ENCODE results near the gene ZNF319. TPM values are rescaled to one million over a fixed set of nuclear protein-coding genes. Genes with fewer than 3 reads are reported as not detected.

ZNF319 gene
- total and polyA plus RNA-seq, 2 of the 4 experiments (the other 2 are of a cell fraction) = 0.90 to 6.3 TPM

DNA sequence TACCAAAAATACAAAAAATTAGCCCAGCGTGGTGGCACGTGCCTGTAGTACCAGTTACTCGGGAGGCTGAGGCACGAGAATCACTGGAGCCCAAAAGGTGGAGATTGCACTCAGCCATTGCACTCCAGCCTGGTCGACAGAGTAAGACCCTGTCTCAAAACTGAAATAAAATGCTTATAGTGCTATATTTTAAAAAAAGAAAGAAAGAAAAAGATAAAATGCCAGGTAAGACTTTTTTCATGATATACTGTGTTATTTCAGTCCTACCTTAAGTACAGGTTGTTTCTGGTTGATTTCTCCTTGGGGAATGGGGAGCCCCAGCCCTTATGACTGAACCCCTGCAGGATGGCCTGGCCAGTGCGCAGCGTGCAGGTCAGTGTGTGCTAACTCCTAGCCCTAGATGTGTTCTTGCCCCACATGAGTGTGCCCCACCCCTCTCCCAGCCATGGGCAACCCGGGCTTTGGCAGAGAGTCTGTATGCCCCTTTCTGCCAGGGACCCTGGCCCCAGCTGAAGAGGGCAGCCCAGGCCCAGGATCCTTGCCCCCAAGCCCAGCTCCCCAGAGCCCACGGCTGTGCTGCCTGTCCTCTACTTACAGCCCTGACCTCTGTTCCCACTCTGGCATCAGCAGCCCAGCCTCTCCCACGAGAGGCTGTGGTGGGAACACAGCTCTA is 30.9 kb downstream of the ZNF319 start:
- no peak overlapping the region for H3K4me2 ChIP-seq (ENCODE audit: low read depth, low read length)
- no peak overlapping the region for H2BK5ac ChIP-seq (ENCODE audit: low read depth, low read length, poor library complexity, severe bottlenecking)
- no peak overlapping the region for H2AFZ ChIP-seq (replicated peaks; ENCODE audit: low read length, poor library complexity)
- no peak overlapping the region for H4K8ac ChIP-seq (ENCODE audit: low read depth in 2 of 2, low read length in 2 of 2)
- no peak overlapping the region for H4K91ac ChIP-seq (ENCODE audit: insufficient read depth, low read depth, low read length)
- BruUV-seq (replicated peaks) = no TSS peak
- H3K14ac ChIP-seq (replicated peaks; ENCODE audit: low read depth, low read length) = no peak overlapping the region
- H2BK120ac ChIP-seq (ENCODE audit: low read depth, low read length) = no peak overlapping the region
- H3K4me3 ChIP-seq (ENCODE audit: insufficient read depth, low read depth, low read length) = no peak overlapping the region
- no peak overlapping the region for H3K4ac ChIP-seq (ENCODE audit: low read depth, low read length)
- no peak overlapping the region for H3K9ac ChIP-seq (ENCODE audit: low read depth, low read length)
- H2AK5ac ChIP-seq (ENCODE audit: low read depth, low read length) = no peak overlapping the region
- CTCF ChIA-PET = no interaction called here
- no peaks in the 10 kb centered on the region for H3K79me1 ChIP-seq (ENCODE audit: low read depth in 1 of 2, low read length in 2 of 2)
- ATAC-seq (ENCODE audit: low read depth) = no peak
- H4K5ac ChIP-seq (ENCODE audit: low read depth, low read length) = no peak overlapping the region
- H3K27me3 ChIP-seq (ENCODE audit: control insufficient read depth, insufficient read depth, low read length) = peaks cover 41% of the 10 kb centered on the region
- H3K56ac ChIP-seq (ENCODE audit: extremely low read depth, insufficient read depth, low read length) = no peak overlapping the region
- dilution Hi-C loops (cut with HindIII; ENCODE audit: low sequenced_read_pairs, unreplicated experiment) = no loop called here
- H3K9me3 ChIP-seq (ENCODE audit: control insufficient read depth, insufficient read depth, low read length) = peaks cover 2% of the 10 kb centered on the region; the same call in 1 of the 2 replicates
- no peak overlapping the region for H2BK20ac ChIP-seq (ENCODE audit: low read depth, low read length)
- TF ChIP-seq CEBPB (IDR thresholded peaks at IDR 0.05; ENCODE audit: low read depth, low read length) (no peak), MAFK (IDR thresholded peaks at IDR 0.05; ENCODE audit: low read depth, low read length) (0 out of 2 replicates have a peak, but pooled peaks have one; percentile 19)
- no peaks in the 10 kb centered on the region for H3K36me3 ChIP-seq (ENCODE audit: control insufficient read depth, insufficient read depth, low read length)
- intact Hi-C loops (cut with micrococcal nuclease) = no loop called here
- no peaks in the 10 kb centered on the region; the same call in 1 of the 2 replicates for H3K4me1 ChIP-seq (ENCODE audit: control insufficient read depth, insufficient read depth, low read length)
- no peak overlapping the region for H2BK15ac ChIP-seq (ENCODE audit: low read depth, low read length)
- no peaks in the 10 kb centered on the region for H3K9me1 ChIP-seq (ENCODE audit: insufficient read depth, low read length)
- no peak overlapping the region for H3K18ac ChIP-seq (ENCODE audit: low read depth, low read length)
- POLR2A ChIA-PET (ENCODE audit: unreplicated experiment) = no interaction called here
- H4K20me1 ChIP-seq (ENCODE audit: insufficient read depth, low read length) = no peaks in the 10 kb centered on the region
- in situ Hi-C loops (cut with MboI; ENCODE audit: low sequenced_read_pairs) = no loop called here
- no peak for DNase-seq
- no peak overlapping the region for H3K23ac ChIP-seq (ENCODE audit: low read depth, low read length)
- 92% methylated on average over 2 of the region's 10 CpGs; no CpG with 5 or more reads in 1 of the 2 experiments for WGBS, 2 experiments (ENCODE audit: extremely low coverage in 2 of 2, insufficient read length in 1 of 2)
- no peak overlapping the region for H3K27ac ChIP-seq (ENCODE audit: insufficient read depth, low read length)
- H2AK9ac ChIP-seq (replicated peaks; ENCODE audit: low read depth, low read length, poor library complexity) = no peak overlapping the region
